Renal cortex interstitium (tissue), 3 donors: ENCODE data around the gene WDR53. TPM values are rescaled to one million over a fixed set of nuclear protein-coding genes. Genes with fewer than 3 reads are reported as not detected.

Experiments used
- polyA plus RNA-seq, 3 donors: library from polyadenylated mRNA; unstranded; fragments of 120-200 nt; gene quantifications; one replicate each; pipeline ENCODE4 v1.2.1, GENCODE V29; 2013; ENCODE audit not compliant: insufficient read length in 3 of 3

The WDR53 gene
- polyA plus RNA-seq, 3 donors, result 15.2 to 19.4 (median 17.2) TPM

Other genes with a start within 250 kb of the WDR53 start
- under 1 TPM in 1 of 3 donors, not detected in 2; 0.51 TPM for gene TM4SF19, start 230.2 kb downstream of the WDR53 start, polyA plus RNA-seq
- gene UBXN7, start 136.1 kb downstream of the WDR53 start, polyA plus RNA-seq, result 10 to 100 TPM; 32.7 to 38.7 (median 34.3) TPM
- gene RNF168, start 64.8 kb downstream of the WDR53 start, polyA plus RNA-seq, result 10 to 100 TPM; 15.7 to 16.7 (median 16.6) TPM
- gene SMCO1, start 53.2 kb downstream of the WDR53 start, polyA plus RNA-seq, result not detected
- 10 to 100 TPM; 12.4 to 18.3 (median 15.4) TPM for gene FBXO45, start 106 bp upstream of the WDR53 start, polyA plus RNA-seq
- 1 to 10 TPM; 3.0 to 4.5 (median 3.2) TPM for gene NRROS, start 71.1 kb upstream of the WDR53 start, polyA plus RNA-seq
- gene CEP19, start 143.7 kb upstream of the WDR53 start, polyA plus RNA-seq, result 1 to 10 TPM; 4.4 to 5.7 (median 4.7) TPM
- 10 to 100 TPM; 26.9 to 31.7 (median 28.6) TPM for gene PIGX, start 143.8 kb upstream of the WDR53 start, polyA plus RNA-seq
- gene PAK2, start 171.3 kb upstream of the WDR53 start, polyA plus RNA-seq, result 10 to 100 TPM; 60.8 to 88.7 (median 82.6) TPM